ENCODE measurements around the gene PARD6G. TPM values are rescaled to one million over a fixed set of nuclear protein-coding genes. Genes with fewer than 3 reads are reported as not detected.

PARD6G gene
- total and polyA plus RNA-seq, 4 donors: 11.8 to 20.3 (median 18.2) TPM

- Histone ChIP-seq H3K9me3 (ENCODE audit: control insufficient read depth, insufficient read depth, low read length) (no peaks in the 10 kb centered on the region), H3K27ac (ENCODE audit: low read depth, low read length) (peak overlapping the region; percentile 71), H3K27me3 (ENCODE audit: control insufficient read depth, insufficient read depth, low read length) (no peaks in the 10 kb centered on the region), H3K36me3 (ENCODE audit: control insufficient read depth, insufficient read depth, low read length) (peaks cover 30% of the 10 kb centered on the region), H3K4me3 (ENCODE audit: low read depth, low read length) (no peak overlapping the region), H3K4me1 (ENCODE audit: control insufficient read depth, insufficient read depth, low read length) (peaks cover 13% of the 10 kb centered on the region)
- DNase-seq (ENCODE audit: low read depth in 4 of 6, low spot score in 6 of 6): peak in 2 of 6 donors; percentile 66 to 90
- 56% methylated on average over 15 of the region's 17 CpGs for WGBS (ENCODE audit: insufficient coverage)
Observed at GRCh38 chr18:80176334-80177073, 70.8 kb downstream of the PARD6G start.

- Histone ChIP-seq H3K27ac (ENCODE audit: low read depth, low read length) (peak overlapping the region; percentile 71), H3K4me1 (ENCODE audit: control insufficient read depth, insufficient read depth, low read length) (peaks cover 18% of the 10 kb centered on the region), H3K4me3 (ENCODE audit: low read depth, low read length) (no peak overlapping the region), H3K27me3 (ENCODE audit: control insufficient read depth, insufficient read depth, low read length) (no peaks in the 10 kb centered on the region), H3K9me3 (ENCODE audit: control insufficient read depth, insufficient read depth, low read length) (no peaks in the 10 kb centered on the region), H3K36me3 (ENCODE audit: control insufficient read depth, insufficient read depth, low read length) (peaks cover 21% of the 10 kb centered on the region)
- WGBS (ENCODE audit: insufficient coverage): 81% methylated on average over 10 of the region's 18 CpGs
- no peak for DNase-seq (ENCODE audit: low read depth in 4 of 6, low spot score in 6 of 6)
Observed at GRCh38 chr18:80175451-80176204, 71.7 kb downstream of the PARD6G start.

GRCh38 chr18:80173060-80173459 lies 74.3 kb downstream of the PARD6G start:
- H3K27ac ChIP-seq (ENCODE audit: low read depth, low read length): no peak overlapping the region
- H3K27me3 ChIP-seq (ENCODE audit: control insufficient read depth, insufficient read depth, low read length): no peaks in the 10 kb centered on the region
- 95% methylated on average over 10 of the region's 10 CpGs for WGBS (ENCODE audit: insufficient coverage)
- no peak for DNase-seq (ENCODE audit: low read depth in 4 of 6, low spot score in 6 of 6)
- H3K4me3 ChIP-seq (ENCODE audit: low read depth, low read length): no peak overlapping the region
- peaks cover 34% of the 10 kb centered on the region for H3K4me1 ChIP-seq (ENCODE audit: control insufficient read depth, insufficient read depth, low read length)
- no peaks in the 10 kb centered on the region for H3K9me3 ChIP-seq (ENCODE audit: control insufficient read depth, insufficient read depth, low read length)
- peaks cover 12% of the 10 kb centered on the region for H3K36me3 ChIP-seq (ENCODE audit: control insufficient read depth, insufficient read depth, low read length)

- WGBS (ENCODE audit: insufficient coverage): 76% methylated on average over 3 of the region's 4 CpGs
- Histone ChIP-seq H3K27ac (ENCODE audit: low read depth, low read length) (no peak overlapping the region), H3K9me3 (ENCODE audit: control insufficient read depth, insufficient read depth, low read length) (no peaks in the 10 kb centered on the region), H3K36me3 (ENCODE audit: control insufficient read depth, insufficient read depth, low read length) (peaks cover 11% of the 10 kb centered on the region), H3K4me1 (ENCODE audit: control insufficient read depth, insufficient read depth, low read length) (peaks cover 32% of the 10 kb centered on the region), H3K27me3 (ENCODE audit: control insufficient read depth, insufficient read depth, low read length) (no peaks in the 10 kb centered on the region), H3K4me3 (ENCODE audit: low read depth, low read length) (no peak overlapping the region)
- no peak for DNase-seq (ENCODE audit: low read depth in 4 of 6, low spot score in 6 of 6)
Observed at GRCh38 chr18:80172056-80172455, 75.3 kb downstream of the PARD6G start.

GRCh38 chr18:80171054-80171872 lies 76.1 kb downstream of the PARD6G start:
- H3K27me3 ChIP-seq (ENCODE audit: control insufficient read depth, insufficient read depth, low read length): no peaks in the 10 kb centered on the region
- H3K36me3 ChIP-seq (ENCODE audit: control insufficient read depth, insufficient read depth, low read length): peaks cover 7% of the 10 kb centered on the region
- H3K4me1 ChIP-seq (ENCODE audit: control insufficient read depth, insufficient read depth, low read length): peaks cover 24% of the 10 kb centered on the region
- DNase-seq (ENCODE audit: low read depth in 4 of 6, low spot score in 6 of 6): peak in 2 of 6 donors; percentile 35 to 58
- H3K9me3 ChIP-seq (ENCODE audit: control insufficient read depth, insufficient read depth, low read length): no peaks in the 10 kb centered on the region
- H3K27ac ChIP-seq (ENCODE audit: low read depth, low read length): no peak overlapping the region
- WGBS (ENCODE audit: insufficient coverage): 41% methylated on average over 16 of the region's 23 CpGs
- H3K4me3 ChIP-seq (ENCODE audit: low read depth, low read length): no peak overlapping the region

- Histone ChIP-seq H3K27ac (ENCODE audit: low read depth, low read length) (no peak overlapping the region), H3K4me1 (ENCODE audit: control insufficient read depth, insufficient read depth, low read length) (peaks cover 23% of the 10 kb centered on the region), H3K27me3 (ENCODE audit: control insufficient read depth, insufficient read depth, low read length) (no peaks in the 10 kb centered on the region), H3K4me3 (ENCODE audit: low read depth, low read length) (no peak overlapping the region), H3K36me3 (ENCODE audit: control insufficient read depth, insufficient read depth, low read length) (peaks cover 7% of the 10 kb centered on the region), H3K9me3 (ENCODE audit: control insufficient read depth, insufficient read depth, low read length) (no peaks in the 10 kb centered on the region)
- WGBS (ENCODE audit: insufficient coverage): 89% methylated on average over 4 of the region's 7 CpGs
- peak in 1 of 6 donors; percentile 40 for DNase-seq (ENCODE audit: low read depth in 4 of 6, low spot score in 6 of 6)
Observed at GRCh38 chr18:80170395-80171053, 76.8 kb downstream of the PARD6G start.

GRCh38 chr18:80169607-80170006 lies 77.7 kb downstream of the PARD6G start:
- Histone ChIP-seq H3K4me1 (ENCODE audit: control insufficient read depth, insufficient read depth, low read length) (peaks cover 23% of the 10 kb centered on the region), H3K27ac (ENCODE audit: low read depth, low read length) (no peak overlapping the region), H3K4me3 (ENCODE audit: low read depth, low read length) (no peak overlapping the region), H3K27me3 (ENCODE audit: control insufficient read depth, insufficient read depth, low read length) (no peaks in the 10 kb centered on the region), H3K9me3 (ENCODE audit: control insufficient read depth, insufficient read depth, low read length) (no peaks in the 10 kb centered on the region), H3K36me3 (ENCODE audit: control insufficient read depth, insufficient read depth, low read length) (peaks cover 7% of the 10 kb centered on the region)
- 58% methylated on average over 16 of the region's 17 CpGs for WGBS (ENCODE audit: insufficient coverage)
- peak in 1 of 6 donors; percentile 15 for DNase-seq (ENCODE audit: low read depth in 4 of 6, low spot score in 6 of 6)

GRCh38 chr18:80168982-80169381 lies 78.3 kb downstream of the PARD6G start:
- Histone ChIP-seq H3K36me3 (ENCODE audit: control insufficient read depth, insufficient read depth, low read length) (peaks cover 7% of the 10 kb centered on the region), H3K4me3 (ENCODE audit: low read depth, low read length) (no peak overlapping the region), H3K27ac (ENCODE audit: low read depth, low read length) (no peak overlapping the region), H3K27me3 (ENCODE audit: control insufficient read depth, insufficient read depth, low read length) (no peaks in the 10 kb centered on the region), H3K9me3 (ENCODE audit: control insufficient read depth, insufficient read depth, low read length) (no peaks in the 10 kb centered on the region), H3K4me1 (ENCODE audit: control insufficient read depth, insufficient read depth, low read length) (peaks cover 23% of the 10 kb centered on the region)
- 90% methylated on average over 11 of the region's 15 CpGs for WGBS (ENCODE audit: insufficient coverage)
- no peak for DNase-seq (ENCODE audit: low read depth in 4 of 6, low spot score in 6 of 6)

GRCh38 chr18:80168346-80168745 lies 79.0 kb downstream of the PARD6G start:
- Histone ChIP-seq H3K27ac (ENCODE audit: low read depth, low read length) (no peak overlapping the region), H3K9me3 (ENCODE audit: control insufficient read depth, insufficient read depth, low read length) (no peaks in the 10 kb centered on the region), H3K27me3 (ENCODE audit: control insufficient read depth, insufficient read depth, low read length) (no peaks in the 10 kb centered on the region), H3K36me3 (ENCODE audit: control insufficient read depth, insufficient read depth, low read length) (peaks cover 12% of the 10 kb centered on the region), H3K4me3 (ENCODE audit: low read depth, low read length) (no peak overlapping the region), H3K4me1 (ENCODE audit: control insufficient read depth, insufficient read depth, low read length) (peaks cover 23% of the 10 kb centered on the region)
- DNase-seq (ENCODE audit: low read depth in 4 of 6, low spot score in 6 of 6): no peak
- 86% methylated on average over 1 of the region's 2 CpGs for WGBS (ENCODE audit: insufficient coverage)

Measured in spinal cord (tissue), 10 donors.